Midbrain (tissue), 1 donor: Measurements from ENCODE around the gene TMBIM6.
A peak's percentile ranks its signal among the peaks of the same experiment; 100 is the strongest.
"Not testable (repeated sequence)": the region's sequence is repeated elsewhere in the genome, so short reads cannot be mapped to it uniquely, and the experiment has no call there.

Experiments used
- DNase-seq: peaks from one replicate; lab custom pipeline; 2025; lab: John Stamatoyannopoulos, UW

Gene TMBIM6, protein sequence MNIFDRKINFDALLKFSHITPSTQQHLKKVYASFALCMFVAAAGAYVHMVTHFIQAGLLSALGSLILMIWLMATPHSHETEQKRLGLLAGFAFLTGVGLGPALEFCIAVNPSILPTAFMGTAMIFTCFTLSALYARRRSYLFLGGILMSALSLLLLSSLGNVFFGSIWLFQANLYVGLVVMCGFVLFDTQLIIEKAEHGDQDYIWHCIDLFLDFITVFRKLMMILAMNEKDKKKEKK

DNA sequence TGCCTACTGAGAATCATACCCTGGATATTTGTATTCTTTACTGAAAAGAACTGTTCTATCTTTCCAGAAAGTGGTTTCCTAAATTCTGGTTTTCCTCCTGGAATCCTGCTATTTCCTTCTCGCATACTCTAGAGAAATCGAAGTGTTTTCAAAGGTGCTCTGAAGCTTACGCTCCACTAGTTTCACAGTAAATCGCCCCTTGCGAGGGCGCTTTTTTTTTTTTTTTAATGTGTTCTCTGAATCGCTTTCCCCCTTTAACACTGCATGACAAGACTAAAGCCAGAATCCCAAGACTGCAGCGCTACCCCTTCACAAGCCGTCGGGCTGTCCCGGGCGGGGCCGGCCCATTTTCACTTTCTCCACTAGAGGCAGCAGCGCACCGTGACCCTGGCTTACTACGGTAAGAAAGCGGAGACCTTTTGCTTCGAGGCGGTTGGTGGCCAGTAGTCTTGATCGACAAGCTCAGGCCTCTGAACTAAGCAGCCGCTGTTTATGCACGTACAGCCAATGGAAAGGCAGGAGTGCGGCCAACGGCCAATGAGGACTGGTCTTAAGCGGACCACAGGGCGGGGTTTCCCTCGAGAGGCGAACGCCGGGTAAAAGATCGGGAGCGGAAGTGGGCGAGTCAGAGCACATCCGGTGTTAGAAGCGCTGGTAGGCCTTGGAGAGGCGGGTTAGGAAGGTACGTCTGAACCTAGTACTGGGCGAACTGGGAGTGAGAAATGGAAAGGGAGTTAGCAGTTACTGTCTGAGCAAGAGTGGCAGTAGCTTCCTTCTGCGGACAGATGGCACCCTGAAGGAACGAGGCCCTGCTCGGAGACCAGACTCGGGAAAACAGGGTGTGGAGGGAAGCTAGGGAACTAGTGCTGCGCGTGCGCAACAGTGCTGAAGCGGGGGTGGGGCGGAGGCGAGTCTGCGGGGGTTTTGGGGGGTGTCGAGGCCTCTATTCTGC, at the start of gene TMBIM6:
Gene TMBIM6 (plus strand): TSS at position 628 of the 952 bp plus-strand sequence. CDS start 10,937 bp downstream, outside the sequence.
- DNase-seq = peak; percentile 100

DNA sequence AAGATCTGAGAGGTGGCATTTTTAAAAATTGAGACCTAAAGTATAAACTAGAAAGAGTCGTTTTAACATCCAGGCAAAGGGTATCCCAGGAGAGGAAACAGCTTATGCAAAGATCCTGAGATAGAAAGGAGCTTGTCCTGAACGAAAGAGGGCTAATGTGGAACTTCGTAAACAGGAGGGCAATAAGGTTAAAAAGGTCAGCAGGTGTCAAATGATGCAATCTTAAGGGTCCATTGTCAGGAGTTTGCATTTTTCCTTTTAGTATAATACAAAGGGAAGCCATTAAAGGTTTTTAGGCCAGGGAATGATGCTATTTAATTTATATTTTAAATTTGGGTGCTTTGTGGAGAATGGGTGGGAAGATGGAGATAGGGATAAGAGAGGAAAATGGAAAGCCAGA, 48.5 kb upstream of the TMBIM6 start:
- DNase-seq = no peak

DNA sequence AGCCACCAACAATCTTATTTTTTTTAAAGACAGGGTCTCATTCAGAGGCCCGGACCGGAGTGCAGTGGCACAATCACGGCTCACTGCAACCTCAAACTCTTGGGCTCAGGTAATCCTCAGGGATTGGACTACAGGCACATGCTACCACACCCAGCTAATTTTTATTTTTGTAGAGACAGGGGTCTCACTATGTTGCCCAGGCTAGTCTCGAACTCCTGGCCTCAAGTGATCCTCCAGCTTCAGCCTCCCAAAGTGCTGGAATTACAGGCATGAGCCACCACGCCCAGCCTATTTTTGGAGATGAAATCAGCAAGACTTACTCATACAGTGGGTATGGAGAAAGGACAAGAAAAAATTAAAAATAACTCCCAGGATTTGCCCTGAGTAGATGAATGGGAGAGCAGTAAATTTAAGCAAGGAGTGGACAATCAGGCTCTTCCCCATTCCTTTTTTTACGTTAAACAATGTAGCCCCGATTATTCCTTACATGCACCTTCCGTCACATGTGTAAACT, 47.4 kb upstream of the TMBIM6 start:
- DNase-seq = no peak

DNA sequence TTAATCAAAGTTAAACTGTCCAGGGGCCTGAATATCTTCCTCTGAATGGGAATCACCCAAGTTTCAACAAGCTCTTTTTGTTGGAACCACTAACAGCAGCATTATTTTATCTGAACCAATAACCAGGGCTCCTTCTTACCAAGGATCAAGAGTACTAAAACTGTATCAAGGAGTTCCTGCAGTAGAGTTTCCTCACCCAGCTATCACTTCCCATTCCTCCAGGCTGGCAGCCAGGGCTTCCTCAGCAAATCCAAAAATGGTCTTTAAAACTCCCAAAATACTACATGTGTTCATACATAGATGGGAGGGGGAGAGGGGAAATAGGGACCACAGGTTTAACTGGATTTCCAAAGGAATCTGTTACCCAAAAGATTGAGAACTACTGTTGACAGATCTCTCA, 44.6 kb upstream of the TMBIM6 start:
- no peak for DNase-seq

DNA sequence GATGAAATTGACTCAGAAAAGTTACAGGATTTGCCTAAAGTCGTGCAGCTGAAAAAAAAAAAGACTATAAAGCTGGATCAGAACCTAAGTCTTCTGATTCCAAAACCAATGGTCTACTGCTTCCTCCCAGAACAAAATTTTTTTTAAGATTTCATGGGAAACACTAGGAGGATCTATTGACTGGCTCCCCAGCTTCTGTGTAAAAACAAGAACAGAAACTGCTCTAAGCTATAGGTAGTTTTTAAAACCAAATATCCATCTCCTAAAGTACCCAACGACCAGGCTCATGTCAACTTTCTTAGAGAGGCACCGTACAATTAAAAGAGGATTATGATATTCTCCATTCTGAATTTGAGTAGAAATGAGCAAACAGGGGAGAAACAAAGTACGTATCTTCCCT, 43.5 kb upstream of the TMBIM6 start:
- no peak for DNase-seq

DNA sequence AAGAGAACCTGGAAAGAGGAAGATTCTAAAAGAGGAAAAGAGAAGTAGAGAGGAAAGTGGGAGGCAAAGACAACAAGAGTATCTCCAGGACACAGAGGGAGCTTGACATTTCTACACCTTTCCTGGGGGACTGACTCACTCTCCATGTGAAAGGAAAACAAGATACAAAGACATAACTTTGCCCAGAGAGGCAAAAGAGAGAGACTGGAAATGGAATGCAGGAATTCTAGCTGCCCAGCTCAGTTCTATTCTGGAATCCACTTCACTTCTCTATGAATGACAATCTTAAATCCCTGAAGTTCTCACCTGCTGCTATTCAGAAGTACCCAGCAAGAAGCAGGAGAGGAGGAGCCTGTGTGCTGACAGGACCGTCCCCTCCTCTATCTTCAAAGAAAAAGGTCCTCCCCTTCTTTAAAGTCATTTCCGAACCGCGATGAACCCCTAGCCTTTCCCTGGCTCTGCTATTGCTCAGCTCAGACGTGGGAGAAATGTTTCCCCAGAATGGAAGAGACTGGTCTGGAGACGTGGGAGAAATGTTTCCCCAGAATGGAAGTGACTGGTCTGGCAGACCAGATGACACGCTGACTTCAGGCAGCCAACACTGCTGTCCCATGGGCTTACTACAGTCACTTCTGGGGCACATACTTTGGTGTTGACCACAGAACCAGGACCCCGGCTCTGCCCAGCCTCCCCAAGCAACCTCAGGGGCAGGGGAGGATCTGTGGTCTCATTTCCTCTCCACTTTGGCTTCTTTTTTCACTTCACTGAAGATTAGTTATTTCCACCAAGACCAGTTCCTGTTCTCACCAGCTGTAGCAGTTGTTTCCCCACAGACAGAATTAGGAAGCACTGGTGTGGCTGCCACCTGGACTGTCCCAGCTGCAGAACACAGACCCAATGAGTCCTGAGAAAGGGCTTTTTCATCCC, 42.5 kb upstream of the TMBIM6 start:
- peak; percentile 32 for DNase-seq

DNA sequence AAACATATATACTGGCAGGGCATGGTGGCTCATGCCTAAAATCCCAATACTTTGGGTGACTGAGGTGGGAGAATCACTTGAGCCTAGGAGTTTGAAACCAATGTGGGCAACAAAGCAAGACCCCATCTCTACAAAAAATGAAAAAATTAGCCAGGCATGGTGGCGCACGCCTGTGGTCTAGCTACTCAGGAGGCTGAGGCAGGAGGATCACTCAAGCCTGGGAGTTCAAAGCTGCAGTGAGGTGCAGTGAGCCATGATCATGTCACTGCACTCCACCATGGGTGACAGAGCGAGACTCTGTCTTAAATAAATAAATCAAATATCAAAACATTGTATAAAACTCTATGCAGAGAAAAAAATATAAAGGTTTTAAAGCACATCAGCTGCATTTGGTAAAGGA, 39.3 kb upstream of the TMBIM6 start:
- no peak for DNase-seq

DNA sequence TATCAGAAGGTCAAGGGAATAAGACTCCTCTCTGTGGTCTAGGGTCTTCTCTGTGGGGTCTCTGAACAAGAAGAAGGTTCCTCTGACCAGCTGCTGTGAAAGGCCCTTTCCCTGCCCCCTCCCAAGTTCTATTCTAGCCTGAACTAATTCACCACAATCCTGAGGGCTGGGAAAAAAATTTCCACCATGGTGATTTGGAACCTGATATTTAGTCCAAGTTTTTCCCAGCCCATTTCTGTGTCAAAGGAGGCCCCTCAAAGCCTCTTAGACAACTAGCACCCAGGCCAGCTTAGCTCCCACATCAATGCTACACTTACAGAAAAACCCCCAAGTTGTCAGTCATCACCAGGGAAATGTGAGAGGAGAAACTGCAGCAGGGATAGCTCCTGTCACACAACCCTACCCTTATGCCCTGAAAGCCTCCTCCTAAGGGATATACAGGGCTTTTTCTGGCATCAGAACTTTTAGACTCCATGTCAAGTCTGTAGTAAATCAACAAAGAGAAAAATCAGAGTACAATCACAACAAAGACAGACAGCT, 38.6 kb upstream of the TMBIM6 start:
- no peak for DNase-seq

DNA sequence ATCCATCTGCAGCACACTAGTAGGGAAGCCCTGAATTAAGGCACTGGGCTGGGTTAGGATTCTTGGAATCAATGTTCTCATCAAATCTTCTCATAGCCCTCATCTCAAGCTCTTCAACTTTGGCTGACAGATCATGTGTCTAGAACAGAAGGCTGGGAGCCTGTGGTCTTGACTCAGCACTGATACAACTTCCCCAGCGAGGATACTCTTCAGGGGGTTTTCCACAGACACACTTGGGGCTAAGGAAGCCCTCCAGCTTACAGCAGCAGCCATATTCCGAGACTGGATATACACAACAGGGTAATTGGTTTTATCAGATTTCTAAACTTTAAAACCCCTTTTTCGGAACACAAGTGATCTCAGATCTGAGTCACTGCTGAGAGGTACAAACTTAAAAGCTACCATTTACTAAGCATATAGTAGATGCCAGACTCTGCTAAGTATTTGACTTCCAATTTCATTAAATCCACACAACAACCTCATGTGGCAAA, 37.7 kb upstream of the TMBIM6 start:
- no peak for DNase-seq

DNA sequence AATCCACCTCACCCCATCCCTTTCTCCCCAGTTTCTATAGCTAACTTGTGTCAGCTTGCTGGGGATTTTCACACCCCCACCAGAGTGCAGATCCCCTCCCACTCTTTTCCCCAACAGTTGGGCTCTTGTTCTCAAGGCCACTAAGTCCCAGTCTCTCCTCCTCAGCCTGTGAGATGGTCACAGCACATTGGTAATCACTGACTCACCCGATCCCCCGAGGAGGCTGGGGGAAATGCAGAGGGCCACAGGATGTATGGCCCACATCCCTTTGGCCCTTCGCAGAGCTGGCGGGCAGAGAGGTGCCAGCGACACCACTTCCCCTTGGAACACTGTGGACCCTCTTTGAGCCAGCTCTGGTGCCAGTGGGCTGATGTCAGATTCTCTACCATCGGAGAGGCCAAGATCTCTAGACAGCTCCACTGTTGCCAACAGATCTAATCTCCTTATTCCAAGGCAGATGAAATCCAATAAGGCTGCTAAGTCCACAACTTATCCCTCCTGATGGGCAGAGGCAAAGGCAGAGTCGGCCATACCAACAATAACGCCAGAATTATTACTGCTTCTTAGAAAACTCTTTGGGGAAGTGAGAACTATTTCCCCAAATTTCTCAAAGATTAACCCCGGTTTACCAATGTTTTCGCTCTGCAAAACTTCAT, 35.8 kb upstream of the TMBIM6 start:
- peak; percentile 50 for DNase-seq

DNA sequence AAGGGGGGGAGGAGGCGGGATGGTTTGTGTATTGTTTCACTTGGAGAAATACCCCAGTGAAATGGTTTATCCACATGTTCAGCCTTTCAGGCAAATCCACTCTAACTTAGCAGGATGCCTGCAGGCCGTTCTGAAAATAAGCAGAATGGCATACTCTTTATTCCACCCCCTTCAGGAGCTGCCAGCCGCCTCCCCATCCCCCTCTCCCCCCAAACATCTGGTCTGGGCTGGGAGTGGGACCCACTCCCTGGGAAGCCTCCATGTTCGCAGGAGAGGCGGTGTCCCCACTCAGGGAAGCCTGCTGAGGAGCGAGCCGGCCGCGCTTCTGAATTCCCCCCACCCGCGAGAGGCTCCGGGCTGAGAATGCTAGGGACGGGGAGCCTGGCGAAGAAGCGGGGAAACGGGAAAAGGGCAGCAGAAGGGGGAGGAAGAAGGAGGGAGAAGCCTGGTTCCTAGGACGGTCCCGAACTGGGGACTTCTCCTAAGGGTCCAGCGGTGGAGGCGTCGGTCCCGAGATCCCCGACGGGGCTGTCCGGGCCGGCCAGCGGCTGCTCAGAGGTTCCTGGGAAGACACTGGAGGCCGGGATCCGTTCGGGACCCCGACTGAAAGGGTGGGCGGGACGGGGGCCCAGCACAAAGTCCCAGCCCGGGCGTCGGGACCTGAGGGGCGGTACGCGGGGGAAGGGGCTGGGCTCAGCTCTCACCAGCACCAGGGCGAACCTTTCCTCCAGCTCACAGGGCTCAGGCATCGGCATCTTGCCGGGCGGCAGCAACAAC, 34.8 kb upstream of the TMBIM6 start:
- DNase-seq = peak; percentile 47

DNA sequence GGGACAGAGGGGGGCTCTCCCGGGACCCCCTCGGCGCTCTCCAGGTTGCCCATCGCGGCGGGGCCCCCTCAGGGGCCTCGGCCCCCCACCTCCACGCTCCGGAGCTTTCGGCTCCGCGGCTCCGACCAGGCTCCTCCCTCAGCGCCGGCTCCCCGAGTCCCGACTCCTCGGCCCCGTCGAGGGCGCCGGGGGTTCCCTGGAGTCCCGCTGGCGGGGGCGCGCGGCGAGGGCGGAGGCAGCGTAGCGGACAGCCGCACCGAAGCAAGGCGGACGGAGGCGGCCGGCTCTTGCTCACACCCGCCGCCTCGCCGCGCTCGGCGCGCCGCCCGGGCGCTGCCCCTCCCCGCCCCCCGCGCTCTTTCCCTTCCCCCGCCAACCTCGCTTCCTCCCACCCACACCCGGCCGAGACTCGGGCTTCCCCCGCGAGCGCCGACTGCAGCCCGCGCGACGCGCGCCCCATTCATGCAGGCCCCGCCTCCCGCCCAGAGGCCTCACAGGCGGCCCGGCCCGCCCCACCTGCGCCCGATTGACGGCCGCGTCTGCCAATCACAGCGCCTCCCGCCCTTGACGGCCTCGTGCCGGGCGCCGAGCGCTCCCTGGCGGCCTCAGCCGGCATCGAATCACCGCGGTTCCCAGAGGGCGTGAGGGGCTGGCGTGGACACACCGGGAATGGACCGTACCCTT, 34.1 kb upstream of the TMBIM6 start, which contains the start of gene FMNL3:
Gene FMNL3 (minus strand): TSS at position 278 of the 684 bp plus-strand sequence. CDS start 225 bp downstream, at position 53.
- DNase-seq = peak; percentile 96

DNA sequence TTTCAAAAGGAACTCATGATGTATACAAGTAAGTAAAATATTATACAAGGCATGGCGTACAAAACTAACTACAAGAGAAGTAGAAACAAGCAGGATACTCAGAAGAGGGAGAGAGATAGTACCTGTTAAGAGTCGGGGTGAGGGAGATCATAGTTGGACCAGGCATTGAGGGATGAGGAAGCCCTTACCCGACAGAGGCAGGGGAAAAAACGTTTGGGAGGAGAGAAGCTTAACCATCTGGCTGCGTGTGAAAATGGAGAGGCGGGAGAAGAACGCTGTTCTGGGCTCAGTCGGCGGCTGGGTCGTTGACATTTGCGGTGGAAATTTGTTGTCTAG, 33.6 kb upstream of the TMBIM6 start:
- DNase-seq = no peak

DNA sequence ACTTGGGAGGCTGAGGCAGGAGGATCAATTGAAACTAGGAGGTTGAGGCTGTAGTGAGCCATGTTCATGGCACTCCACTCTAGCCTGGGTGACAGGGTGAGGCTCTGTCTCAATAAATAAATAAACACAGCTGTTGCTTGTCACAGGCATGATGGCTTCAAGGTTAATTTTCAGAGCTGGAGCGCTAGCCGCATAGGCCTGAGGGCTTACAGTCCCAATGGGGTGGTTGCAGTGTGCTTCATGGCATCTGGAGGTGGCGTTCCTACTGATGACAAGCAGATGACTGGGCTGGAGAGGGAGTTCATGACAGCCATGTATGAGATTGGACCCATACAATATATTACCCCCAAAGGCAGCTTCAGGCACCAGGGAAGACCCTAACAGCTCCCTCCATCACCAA, 32.5 kb upstream of the TMBIM6 start:
- DNase-seq = no peak

DNA sequence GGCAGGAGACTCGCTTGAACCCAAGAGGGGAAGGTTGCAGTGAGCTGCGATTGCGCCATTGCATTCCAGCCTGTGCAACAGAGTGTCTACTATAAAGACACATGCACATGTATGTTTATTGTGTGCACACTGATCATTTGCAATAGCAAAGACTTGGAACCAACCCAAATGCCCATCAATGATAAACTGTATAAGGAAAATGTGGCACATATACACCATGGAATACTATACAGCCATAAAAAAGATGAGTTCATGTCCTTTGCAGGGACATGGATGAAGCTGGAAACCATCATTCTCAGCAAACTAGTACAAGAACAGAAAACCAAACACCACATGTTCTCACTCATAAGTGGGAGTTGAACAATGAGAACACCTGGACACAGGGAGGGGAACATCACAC, 27.4 kb upstream of the TMBIM6 start:
- DNase-seq = not testable (repeated sequence)

DNA sequence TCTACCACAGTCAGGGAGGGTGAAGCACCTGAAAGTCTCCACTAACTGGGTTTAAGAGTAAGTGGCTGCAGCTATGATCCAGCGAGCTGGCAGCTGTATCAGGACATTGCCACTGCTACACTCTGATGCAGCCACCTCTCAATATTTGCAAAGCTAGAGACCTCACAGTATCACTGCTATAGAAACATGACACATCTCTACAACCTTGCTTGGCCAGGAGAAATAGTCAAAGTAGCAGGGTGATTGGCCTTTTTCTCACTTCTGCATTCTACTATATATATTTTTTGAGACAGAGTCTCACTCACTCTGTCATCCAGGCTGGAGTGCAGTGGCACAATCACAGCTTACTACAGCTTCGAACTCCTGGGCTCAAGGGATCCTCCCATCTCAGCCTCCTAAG, 24.8 kb upstream of the TMBIM6 start:
- no peak for DNase-seq

DNA sequence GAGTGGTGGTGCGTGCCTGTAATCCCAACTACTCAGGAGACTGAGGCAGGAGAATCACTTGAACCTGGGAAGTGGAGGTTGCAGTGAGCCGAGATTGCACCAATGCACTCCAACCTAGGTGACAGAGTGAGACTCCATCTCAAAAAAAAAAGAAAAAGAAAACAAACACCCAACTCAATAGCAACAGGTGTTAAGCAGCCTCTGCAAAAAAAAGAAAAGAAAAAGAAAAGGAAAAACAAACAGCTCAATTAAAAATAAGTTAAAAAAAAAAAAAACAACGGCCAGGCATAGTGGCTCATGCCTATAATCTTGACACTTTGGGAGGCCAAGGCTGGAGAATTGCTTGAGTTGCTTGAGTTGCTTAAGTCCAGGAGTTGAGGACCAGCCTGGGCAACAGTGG, 23.6 kb upstream of the TMBIM6 start:
- DNase-seq = not testable (repeated sequence)

DNA sequence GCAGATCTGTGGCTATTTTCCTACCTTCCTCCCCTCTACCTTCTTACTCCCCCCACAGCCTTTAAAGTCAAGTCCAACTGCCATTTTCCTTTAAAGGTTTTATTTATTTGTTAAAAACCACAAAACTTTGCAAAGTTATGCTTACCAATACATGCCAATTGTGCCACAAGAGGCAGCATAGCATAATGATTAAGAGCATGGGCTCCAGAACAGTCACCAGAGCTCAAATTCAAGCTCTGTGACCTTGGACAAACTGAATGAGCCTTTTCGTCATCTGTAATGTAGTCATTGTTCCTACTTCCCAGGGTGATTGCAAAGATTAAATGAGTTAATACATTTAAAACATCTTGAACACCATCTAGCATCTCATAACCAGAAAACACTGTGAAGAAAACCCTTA, 21.1 kb upstream of the TMBIM6 start:
- no peak for DNase-seq

DNA sequence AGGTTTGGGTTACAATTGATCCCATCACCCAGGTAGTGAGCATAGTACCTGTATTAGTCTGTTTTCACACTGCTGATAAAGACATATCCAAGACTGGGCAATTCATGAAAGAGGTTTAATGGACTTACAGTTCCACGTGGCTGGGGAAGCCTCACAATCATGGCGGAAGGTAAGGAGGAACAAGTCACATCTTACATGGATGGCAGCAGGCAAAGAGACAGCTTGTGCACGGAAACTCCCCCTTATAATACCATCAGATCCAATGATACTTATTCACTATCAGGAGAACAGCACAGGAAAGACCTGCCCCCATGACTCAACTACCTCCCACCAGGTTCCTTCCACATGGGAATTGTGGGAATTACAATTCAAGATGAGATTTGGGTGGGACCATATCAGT, 20.0 kb upstream of the TMBIM6 start:
- DNase-seq = not testable (repeated sequence)

DNA sequence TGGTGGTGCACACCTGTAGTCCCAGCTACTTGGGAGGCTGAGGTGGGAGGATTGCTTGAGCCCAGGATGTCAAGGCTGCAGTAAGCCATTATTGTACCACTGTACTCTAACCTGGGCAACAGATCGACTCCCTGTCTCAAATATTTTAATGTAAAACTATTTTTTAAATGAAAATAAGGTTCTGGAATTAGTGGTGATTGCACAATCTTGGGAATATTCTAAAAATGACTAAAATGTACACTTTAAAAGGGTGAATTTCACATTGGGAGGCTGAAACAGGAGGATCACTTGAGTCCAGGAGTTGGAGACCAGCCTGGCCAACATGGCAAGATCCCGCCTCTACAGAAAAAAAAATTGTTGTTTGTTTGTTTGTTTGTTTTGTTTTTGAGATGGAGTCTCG, 12.9 kb upstream of the TMBIM6 start:
- DNase-seq = no peak
